NCI-H2227 (cell line): ENCODE measurements around the gene TLCD5.

ENCODE experiments used
- DNase-seq: peaks from one replicate; lab custom pipeline; 2025; ENCODE audit not compliant: unreplicated experiment; lab: John Stamatoyannopoulos, UW

The TLCD5 gene

DNA sequence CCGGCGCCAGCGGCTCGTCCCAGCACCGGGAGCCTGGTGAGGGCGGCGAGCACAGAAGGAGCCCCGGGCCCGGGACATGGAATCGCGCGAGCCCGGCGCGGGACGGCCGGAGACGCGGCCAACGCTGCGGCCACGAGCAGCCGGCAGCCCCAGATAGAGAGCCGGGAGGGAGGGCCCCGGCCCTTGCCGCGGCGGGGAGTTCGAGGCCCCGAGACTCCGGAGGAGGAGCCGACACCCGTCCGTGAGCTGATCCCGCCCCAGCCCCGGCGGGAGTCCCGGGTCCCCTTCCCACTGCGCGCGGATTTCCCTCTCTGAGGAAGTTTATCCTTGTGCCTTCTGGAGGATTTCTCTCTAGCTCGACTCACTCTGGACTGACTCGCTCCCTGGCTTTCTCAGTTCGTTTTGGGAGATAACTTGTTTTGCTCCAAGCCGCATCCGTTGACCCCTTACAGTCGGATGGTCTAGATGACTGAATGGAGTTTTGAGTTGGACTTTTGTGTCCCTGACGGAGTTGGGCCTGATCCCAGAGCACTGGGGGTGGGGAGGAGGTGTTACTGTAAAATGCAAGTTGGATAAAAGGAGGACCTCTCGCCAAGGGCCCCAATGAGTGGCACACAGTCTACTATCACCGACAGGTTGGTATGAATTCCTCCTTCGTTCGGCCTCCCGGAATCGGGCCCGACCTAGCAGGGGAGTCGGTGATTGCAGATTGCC lies 11.7 kb downstream of the TLCD5 start:
- DNase-seq, result peak; percentile 69

DNA sequence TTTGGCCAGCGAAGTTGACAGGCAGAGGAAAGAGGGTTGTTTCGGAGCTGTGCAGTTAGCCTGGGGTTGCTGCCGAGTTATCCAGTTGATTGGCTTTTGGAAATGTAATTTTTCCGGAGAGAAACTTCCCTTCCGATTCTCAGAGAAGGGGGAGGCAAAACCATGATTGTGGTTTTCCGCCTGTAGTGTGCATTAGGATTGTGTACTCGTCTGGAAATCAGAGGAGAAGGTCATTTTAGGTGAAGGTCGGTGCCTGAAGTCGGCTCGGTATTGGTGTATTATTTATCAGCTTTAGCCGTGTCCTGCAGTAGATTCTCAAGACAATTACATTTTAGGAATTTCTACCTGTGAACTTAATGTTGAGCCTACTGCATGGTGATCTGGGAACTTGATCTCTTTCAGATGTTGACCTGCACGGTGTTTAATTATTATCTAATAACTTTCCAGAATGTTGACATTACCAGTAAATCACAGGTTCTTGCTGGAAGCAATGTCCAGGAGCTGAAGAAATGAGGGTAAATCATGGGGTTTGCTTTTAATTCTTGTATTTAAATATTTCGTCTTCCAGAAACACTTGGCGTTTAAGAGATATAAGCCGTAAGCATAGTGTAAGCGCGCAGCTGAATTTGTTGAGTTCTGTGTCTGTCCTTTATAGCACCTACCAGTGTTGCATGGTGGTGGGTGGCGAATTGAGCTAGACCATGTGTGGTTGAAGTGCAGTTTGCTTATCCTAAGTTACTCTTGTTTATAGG lies 12.4 kb downstream of the TLCD5 start:
- no peak for DNase-seq

DNA sequence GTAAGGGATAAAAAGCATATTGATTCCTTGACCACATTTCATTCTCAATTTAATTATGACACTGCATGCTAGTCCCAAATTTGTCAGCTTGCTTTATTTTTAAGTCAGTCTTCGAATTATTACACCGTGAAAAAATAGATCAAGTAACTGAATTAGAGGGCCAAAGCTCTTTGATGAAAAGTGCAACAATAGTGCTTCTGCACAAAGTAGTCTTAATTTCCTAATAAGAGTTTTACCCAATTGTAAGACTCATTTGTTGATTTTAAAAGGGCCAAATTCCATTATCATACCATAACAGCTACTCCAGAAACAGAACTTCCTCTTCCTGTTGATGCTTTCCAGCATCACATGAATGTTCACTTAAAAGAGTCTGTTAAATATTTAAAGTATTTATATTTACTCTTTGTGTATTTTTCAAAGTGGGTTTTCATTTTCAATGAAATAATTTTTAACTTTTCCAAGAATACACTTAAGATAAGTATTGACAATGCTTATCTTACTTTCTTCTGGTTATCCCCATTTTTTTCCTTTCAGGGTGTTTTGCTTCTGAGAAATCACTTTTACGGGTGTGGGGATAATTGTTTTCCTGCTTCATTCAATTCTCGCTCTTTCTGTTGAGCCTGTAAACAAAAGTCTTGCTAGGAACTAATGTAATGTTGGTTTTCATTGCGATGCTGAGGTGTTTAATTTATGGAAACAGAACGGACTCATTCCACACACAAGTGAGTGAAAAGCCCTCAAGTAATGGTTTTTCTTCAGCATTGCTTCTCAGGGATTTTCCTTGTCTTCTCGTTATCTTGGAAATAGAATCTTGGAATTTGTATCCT lies 13.2 kb downstream of the TLCD5 start:
- DNase-seq, result no peak

DNA sequence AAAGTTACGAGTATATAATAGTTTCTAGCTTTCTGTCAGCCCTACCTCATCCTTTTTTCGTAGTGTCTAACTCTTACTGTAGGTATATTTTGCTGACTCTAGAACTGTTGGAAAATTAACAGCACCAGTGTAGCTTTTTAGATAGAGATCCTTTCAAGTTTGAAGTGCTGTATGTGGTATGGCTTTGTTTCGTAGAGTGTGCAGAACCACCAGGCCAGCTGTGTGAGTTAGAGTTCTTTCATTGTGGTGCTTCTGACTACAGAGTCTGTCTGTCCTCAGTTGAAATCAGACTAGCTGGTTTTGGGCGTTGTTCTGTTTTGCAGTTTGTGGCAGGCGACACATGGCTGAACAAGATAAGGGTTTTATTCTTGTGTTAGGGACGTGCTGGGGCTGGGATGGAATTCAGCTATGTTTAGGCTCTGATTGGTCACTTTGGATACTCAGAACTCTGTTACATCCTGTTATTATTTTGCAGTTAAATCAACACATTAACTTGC lies 14.3 kb downstream of the TLCD5 start:
- DNase-seq, result no peak

DNA sequence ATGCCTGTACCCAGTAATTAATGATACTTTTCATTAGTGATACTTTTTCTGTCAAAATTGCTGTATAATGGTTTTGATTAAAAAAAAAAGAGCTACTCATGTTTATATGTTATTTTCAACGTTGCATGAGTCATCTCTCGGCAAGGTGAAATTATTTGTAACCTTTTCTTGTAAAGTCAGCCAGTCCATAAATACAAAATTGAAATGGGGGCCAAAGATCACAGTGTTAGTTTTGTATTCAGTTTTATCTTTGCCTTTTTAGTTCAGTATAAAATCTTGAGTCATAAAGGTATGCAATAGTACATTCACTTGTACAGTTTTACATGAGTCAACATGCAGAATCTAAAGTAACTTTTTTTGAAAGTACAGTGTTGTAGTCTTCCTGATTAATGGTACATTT lies 15.4 kb downstream of the TLCD5 start:
- no peak for DNase-seq

DNA sequence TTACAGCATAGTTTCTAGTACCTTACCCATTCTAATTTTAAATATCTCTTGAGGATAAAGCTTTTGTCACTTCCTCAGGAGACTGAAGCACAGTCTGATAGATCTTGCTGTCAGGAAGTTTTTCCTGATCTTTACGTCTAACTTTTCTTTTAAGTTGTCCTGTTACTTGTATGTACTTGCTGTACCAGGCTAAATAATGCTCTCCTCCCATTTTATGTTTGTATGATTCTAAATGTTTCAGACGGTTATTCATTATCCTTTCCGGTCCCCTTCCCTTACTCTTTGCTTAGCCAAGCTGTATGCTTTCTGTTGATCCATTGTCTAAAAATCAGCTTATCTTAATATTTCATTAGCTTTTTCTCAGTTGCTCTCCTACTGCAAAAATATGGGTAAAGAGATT lies 17.1 kb downstream of the TLCD5 start:
- DNase-seq, result no peak

DNA sequence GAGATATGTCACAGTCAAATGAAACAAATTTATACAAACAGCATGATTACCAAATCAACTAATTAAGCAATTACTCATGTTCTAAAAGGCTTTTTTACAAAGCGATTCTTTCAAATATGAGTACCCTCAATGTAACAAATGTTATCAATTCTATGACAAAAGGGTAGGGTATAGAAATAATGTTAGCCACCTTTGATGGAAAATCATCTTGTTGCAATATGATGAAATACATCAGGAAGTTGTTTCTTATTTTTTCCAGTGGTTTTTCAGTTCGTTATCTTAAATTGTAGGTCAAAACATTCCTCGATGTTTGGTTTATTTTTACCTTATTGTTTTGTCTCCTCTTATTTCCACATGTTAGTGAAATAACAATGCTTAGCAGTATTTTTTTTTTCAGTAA lies 17.6 kb downstream of the TLCD5 start:
- DNase-seq, result no peak

DNA sequence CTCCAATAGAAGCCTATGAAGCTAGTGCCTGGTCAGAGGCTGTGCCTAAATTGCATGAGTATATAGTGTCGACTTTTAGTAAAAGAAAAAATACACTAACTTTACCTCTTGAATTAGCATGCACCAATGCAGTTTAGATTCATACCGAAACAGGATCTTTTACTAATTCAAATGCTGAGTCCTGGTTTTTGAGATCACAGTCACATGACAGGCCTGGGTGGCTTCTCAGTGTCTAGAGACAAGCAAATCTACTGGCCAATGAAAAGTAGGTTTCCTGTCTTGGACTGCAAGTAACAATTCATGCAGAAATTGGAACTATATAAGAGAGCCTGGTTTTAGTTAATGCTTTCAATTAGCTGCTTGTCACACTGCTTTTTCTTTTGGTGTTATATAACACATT lies 18.3 kb downstream of the TLCD5 start:
- DNase-seq, result no peak

DNA sequence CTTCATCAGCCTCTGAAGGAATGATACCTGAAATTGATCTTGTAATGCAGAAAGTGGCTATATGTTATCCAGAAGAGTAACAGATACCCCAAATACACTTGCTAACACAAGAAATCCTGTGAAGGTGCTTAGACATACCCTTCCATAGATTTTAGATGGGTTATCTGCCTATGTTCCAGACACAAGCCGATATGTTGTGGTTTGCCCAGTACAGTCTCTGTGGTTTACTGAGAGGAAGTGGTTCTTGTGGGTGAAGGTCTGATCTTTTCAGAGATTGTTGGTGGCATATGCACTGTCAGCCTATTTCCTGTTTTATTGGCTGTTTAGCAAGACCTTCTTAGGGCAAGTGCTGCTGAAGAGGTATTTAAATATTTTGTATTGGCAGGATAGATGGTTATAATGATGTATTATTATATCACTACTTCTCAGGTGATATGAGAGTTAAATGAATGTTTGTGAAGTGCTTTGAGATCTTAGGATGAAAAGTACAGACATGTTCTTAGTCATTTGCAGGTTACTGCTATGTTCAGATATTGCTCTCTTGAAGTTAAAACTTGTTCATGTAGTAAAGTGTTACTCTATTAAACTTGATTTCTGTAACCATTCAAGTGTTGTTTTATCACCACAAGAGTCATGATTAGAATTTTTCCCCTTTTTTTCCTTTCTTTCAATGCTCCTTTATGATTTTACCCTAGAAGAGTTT lies 19.4 kb downstream of the TLCD5 start:
- DNase-seq, result no peak

DNA sequence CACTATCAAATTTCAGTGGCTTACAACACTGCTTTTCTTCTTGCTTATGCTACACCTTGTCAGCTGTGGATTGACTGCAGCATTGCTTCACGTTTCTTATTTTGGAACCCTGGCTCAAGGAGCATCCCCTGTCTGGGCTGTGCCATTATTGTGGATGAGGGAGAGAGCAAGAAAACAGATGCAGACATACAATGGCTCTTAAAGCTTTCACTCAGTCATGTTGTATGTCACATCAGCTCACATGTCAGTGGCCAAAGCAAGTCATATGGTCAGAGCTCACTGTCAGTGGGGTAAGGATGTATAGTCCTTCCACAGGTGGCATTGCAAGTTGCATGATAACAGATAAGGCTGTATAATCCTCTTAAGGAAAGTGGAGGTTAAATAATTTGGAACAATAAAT lies 21.1 kb downstream of the TLCD5 start:
- DNase-seq, result no peak

DNA sequence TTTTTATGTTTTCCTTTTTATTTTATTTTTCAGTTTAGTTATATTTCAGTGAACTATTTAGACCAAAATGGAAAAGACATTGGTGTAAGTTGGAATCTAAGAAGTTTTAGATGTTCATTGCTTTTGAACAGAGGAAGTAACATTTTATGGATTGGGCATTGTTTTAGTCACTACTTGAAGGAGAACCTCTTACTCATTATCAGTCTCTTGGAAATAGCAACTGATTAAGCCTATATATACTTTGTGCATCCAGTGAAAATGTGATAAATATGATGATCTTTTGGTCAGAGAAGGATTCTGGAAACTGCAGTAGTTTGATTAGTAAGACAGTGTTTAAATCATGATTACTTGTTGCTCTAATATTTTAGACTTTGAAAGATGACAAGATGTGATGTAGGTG lies 25.5 kb downstream of the TLCD5 start:
- no peak for DNase-seq

DNA sequence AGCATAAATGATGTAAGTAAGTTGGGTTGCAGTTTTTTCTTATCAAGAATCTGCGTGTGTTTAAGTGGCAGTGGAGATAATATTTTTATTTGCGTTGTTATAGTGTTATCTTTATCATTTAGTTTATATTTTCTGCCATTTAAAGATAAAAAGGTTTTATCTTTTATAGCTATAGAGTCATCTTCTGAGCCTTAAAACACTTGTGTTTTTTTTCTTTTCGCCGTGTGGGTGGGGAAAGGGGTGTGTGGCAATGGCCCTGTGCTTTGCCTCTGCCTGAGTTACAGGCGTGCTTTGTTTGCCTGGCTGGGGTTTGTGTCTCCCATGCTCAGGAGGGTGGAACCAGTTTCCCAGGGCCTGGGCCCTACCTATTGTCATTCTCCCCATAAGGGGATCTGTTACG lies 27.3 kb downstream of the TLCD5 start:
- no peak for DNase-seq

DNA sequence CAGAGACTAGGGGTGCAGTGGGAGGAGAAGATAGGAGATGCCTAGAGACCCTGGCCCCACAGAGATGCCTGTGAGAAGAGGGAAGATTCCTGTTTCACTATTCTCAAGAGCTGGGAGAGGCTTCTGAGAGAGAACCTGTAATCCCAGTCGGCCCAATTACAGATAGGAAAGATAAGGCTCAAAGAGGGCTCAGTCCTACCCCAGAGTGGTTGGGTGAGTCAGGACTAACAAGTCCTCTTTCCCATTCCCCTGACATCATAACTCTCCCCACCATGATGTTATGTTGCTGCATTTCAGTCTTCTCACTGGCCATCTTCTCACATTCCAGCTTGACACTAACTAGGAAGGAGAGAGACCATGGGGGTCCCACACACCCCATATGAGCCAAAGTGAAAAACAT lies 29.0 kb downstream of the TLCD5 start:
- no peak for DNase-seq

DNA sequence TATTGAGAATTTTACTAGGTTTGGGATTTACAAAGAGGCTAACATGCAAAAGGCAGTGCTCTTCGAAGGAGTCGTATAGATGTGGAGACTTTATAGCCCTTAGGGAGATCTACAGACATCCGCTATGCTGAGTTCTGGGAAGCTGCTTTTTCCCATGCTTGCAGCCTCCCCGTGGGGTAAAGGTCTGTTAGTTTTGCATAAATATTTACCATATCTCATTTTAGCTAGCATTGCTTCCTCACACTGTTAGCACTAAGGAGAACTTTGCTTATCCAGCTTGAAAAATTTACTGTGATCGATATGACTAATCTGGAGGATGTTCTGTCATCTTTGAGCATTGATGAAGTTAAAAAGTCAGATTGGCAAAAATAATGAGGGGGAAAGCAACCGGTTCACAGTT lies 29.7 kb downstream of the TLCD5 start:
- DNase-seq, result no peak

DNA sequence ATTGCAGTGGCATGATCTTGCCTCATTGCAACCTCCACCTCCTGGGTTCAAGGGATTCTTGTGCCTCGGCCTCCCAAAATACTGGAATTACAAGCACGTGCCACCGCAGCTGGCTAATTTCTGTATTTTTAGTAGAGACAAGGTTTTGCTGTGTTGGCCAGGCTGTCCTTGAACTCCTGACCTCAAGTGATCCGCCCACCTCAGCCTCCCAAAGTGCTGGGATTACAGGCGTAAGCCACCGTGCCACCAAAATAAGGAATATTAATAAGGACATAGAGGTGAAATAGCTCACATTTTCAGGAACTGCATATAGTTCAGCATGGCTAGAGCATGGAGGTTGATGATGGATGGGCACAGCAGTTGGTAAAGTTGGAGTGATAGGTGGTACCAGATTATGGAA lies 32.5 kb downstream of the TLCD5 start:
- DNase-seq, result no peak

DNA sequence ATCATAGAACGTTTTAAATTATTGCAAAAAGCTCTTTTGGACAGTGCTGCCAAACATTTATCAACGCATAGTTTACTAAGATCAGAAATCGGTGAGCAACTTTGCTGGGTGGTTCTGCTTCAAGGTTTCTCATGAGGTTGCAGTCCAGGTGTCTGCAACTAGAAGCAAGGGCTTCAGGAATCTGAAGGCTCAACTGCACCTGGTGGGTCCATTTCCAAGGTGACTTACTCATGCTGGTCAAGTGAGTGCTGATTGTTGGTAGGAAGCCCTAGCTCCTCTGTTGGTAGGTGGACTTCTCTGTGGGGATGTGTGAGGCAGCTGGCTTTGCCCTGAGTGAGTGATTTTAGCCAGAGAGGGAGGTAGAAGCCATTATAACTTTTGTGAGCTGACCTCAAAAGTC lies 33.6 kb downstream of the TLCD5 start:
- no peak for DNase-seq

DNA sequence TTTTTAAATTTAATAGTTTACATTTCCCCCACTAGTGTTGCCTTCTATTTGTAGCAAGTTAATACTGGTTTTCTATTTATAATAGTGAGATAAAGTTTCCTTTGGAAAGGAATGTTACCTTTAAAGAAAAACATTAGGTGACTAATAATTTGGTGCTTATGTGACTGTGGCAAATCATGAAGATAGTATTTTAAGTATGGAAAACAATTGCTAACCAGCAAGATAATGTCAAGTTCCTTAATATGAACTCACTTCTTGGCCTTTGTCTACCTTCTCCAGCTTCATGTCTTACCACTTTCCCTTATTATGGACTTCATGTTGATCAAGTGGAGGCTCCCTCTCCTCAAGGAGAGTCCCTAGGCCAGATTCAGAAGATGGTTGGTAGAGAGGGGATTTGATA lies 38.3 kb downstream of the TLCD5 start:
- no peak for DNase-seq

DNA sequence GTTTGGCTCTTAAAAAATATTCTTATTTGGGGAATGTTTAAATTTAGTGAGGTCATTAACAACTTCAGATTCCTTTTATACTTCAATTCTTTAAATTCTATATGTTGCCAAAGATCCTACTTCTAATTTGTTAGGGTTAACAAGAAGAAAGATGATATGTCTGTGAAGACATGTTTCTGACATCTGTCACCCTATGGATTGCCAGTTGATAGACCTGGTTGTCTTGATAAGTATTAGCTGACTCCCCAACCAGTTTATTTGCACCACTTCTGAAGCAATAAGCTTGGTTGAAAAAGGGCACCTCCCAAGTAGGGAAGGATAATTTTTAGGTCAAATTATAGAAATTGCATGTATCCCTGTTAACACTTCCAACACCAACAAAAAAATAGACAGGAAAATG lies 40.4 kb downstream of the TLCD5 start:
- no peak for DNase-seq

DNA sequence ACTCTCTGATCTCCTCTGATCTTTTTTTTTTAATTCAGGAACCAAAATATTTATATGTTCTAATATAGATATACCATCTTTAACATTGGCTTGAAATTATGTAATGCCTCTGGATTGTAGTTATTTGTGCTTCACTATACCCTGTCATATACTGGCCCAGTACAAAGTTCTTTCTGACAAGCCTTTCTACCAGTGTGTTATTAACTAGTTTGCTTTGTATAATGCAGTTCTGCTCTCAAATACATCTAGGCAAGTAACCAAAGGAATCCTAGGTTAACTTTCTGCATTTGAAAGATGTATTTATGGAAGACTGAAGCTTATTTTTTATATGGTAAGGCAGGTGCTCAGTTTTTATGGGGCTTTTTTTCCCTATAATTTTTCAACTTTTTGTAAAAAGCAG lies 47.2 kb downstream of the TLCD5 start:
- DNase-seq, result no peak

DNA sequence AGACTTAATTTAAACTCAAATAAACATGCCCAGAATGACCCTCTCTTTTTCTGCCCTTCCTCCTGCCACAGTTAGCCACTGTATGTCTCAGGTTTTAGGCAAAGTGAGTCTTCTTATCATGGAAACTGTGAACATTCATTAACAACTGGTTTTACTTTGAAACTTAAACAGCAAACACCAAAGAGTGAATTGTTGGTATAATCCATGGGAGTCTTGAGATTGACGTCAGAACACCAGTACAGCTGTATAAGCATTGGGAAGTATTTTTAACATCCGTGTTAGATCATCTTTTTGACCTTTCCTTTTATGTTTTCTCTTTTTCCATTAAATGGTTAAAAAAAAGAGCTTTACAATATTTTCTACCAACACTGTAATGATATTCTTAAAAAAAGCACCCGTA lies 50.0 kb downstream of the TLCD5 start:
- DNase-seq, result no peak

DNA sequence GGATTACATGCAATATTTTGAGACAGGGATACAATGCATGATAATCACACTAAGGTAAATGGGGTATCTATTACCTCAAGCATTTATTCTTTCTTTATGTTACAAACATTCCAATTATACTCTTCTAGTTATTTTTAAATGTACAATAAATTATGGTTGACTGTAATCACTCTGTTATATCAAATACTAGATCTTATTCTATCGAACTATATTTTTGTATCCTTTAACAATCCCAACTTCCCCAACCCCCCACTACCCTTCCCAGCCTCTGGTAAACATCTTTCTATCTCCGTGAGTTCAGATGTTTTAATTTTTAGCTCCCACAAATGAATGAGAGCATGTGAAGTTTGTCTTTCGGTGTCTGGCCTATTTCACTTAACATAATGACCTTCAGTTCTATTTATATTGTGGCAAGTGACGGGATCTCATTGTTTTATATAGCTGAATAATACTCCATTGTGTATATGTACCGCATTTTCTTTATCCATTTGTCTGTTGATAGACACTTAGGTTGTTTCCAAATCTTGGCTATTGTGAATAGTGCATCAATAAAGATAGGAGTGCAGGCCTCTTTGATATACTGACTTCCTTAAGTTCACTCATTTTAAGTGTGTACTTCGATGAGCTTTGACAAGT lies 51.6 kb downstream of the TLCD5 start:
- no peak for DNase-seq
